Fibroblast of the aortic adventitia (primary cell): ENCODE measurements around the gene CCDC24. TPM values are rescaled to one million over a fixed set of nuclear protein-coding genes. Genes with fewer than 3 reads are reported as not detected.

ENCODE experiments used
- DNase-seq: peaks from one replicate; pipeline ENCODE4 v3.0.0-alpha.2; 2010; ENCODE audit warnings: low read depth
- H3K4me3 ChIP-seq: 2 replicates; pipeline ENCODE4 v1.5.1; 2011; ENCODE audit warnings: low read depth, mild to moderate bottlenecking, control low read depth, low read length, moderate library complexity
- CTCF ChIP-seq: IDR thresholded peaks from 2 replicates; pipeline ENCODE4 v1.5.1; 2011; ENCODE audit warnings: mild to moderate bottlenecking, low read length, control low read depth, inconsistent platforms; ENCODE audit not compliant: insufficient read depth
- total RNA-seq: library from RNA; depleted of rRNA; stranded (reverse); fragments of >200 nt; gene quantifications from 2 replicates; pipeline ENCODE4 v1.2.3, GENCODE V29; 2012; ENCODE audit warnings: low replicate concordance

CCDC24 gene
- total RNA-seq, 1 donor = 2.6 TPM

- DNase-seq = no peak
- no peak for TF ChIP-seq CTCF
- H3K4me3 ChIP-seq = no peak overlapping the region
These were observed 16.9 kb downstream of the CCDC24 start for GRCh38 chr1:44008259-44008658.

GRCh38 chr1:44010935-44011471 lies 19.6 kb downstream of the CCDC24 start:
- DNase-seq = no peak
- H3K4me3 ChIP-seq = no peak overlapping the region
- TF ChIP-seq CTCF = no peak

GRCh38 chr1:44012404-44012803 lies 21.0 kb downstream of the CCDC24 start:
- no peak for TF ChIP-seq CTCF
- no peak for DNase-seq
- no peak overlapping the region for H3K4me3 ChIP-seq

- no peak for DNase-seq
- no peak overlapping the region for H3K4me3 ChIP-seq
- TF ChIP-seq CTCF = no peak
These were observed 21.7 kb downstream of the CCDC24 start for GRCh38 chr1:44012941-44013609.

- no peak for DNase-seq
- no peak overlapping the region for H3K4me3 ChIP-seq
- no peak for TF ChIP-seq CTCF
These were observed 22.6 kb downstream of the CCDC24 start for GRCh38 chr1:44013949-44014348.

- H3K4me3 ChIP-seq = no peak overlapping the region
- no peak for TF ChIP-seq CTCF
- DNase-seq = no peak
These were observed 23.1 kb downstream of the CCDC24 start for GRCh38 chr1:44014365-44015104.
